Left colon (tissue), 2 donors: ENCODE data around the gene CLEC4E. TPM values are rescaled to one million over a fixed set of nuclear protein-coding genes. Genes with fewer than 3 reads are reported as not detected.

Experiments
- ATAC-seq: fragments of 200-7000 bp; cut with Tn5 transposase; one replicate; pipeline ENCODE4 v1.9.1; 2020; ENCODE audit warnings: mild to moderate bottlenecking, moderate library complexity
- DNase-seq, 2 donors: peaks; one replicate each; pipeline ENCODE4 v3.0.0-alpha.2; 2020
- intact Hi-C, 2 donors: fragments of 100-400 bp; cut with DNase I in 1 of 2; cut with micrococcal nuclease in 1 of 2; formaldehyde crosslinking; loops; one replicate each; pipeline versions ENCODE4 v1.11.2 to v1.14.0; 2022; cut with DNase I, micrococcal nuclease
- total RNA-seq, 2 donors: library from RNA; stranded (reverse); fragmentation: NEBNext Ultra II Directional; extraction: Animal tissue kit (Norgen Biotek cat#: 25700); gene quantifications; one replicate each; pipeline ENCODE4 v1.2.1, GENCODE V29; 2021
- donor health status: DM: no; HTN: no; CAD: no.
- donor health status: DM: yes; HTN: yes; CAD: no.

CLEC4E gene
- total RNA-seq, 2 donors from 2014 or later = not detected

DNA sequence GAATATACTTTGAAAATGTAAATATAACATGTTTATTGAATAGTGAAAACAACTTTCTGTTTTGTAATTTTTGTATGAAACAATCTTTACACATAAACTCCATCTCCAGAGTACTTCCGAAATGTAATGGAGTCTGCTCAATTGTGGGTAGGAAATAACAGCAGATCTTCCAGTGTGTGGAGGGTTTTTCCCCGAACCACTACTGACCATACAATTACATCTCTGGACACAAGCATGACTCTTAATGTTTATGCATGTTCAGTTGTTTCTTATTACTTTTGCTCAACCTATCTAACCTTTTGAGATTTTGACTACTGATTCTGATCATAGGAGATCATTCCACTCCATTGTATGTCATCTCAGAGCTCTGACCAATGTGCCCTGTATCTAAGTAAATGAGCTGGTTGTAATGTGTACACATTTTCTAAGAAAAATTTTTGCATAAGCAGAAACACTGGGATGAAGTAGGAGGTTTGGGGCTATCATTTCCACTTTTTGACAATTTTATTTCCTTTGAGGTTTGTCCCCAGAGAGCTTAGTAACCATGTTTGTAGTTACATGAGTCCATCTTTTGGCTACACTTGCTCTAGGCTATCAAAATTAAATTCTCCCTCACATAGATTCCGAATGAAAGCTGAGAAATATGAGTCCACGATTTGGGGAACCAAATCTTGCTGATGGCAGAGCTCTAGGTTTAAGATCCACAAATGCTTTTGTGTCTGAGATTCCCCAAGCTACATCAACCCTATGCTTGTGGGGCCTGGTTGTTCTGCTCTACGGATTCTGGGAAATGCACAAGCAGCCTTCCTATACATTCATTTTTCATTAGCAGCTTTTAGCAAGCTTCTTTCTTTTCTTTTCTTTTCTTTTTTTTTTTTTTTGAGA, 48.8 kb downstream of the CLEC4E start:
- DNase-seq (no peak), ATAC-seq (no peak)
- intact Hi-C loops = no loop called here

Other genes with a start within 250 kb of the CLEC4E start
- not detected for gene CLEC6A, start 84.9 kb downstream of the CLEC4E start, total RNA-seq
- under 1 TPM in 1 of 2 donors, not detected in 1; 0.15 TPM for gene CLEC4D, start 27.4 kb downstream of the CLEC4E start, total RNA-seq
- not detected for gene AICDA, start 72.0 kb upstream of the CLEC4E start, total RNA-seq
- 10 to 100 TPM; 10.9 to 18.4 TPM for gene MFAP5, start 121.9 kb upstream of the CLEC4E start, total RNA-seq
- gene RIMKLB, start 157.1 kb upstream of the CLEC4E start, total RNA-seq = 1 to 10 TPM; 4.9 to 8.9 TPM